Ovary (tissue), 3 donors: Measurements from ENCODE around the gene CCDC144A.
"Not testable (repeated sequence)": the region's sequence is repeated elsewhere in the genome, so short reads cannot be mapped to it uniquely, and the experiment has no call there.

Source experiments
- POLR2A ChIP-seq: fragments of 450-650 bp; IDR thresholded peaks from one replicate; pipeline ENCODE4 v1.6.1; 2017; ENCODE audit warnings: antibody characterized with exemption, mild to moderate bottlenecking, moderate library complexity
- TF ChIP-seq, protein P1 (sequence below), 3 donors: fragments of 450-650 bp in 2 of 3; fragments of 200-600 bp in 1 of 3; IDR thresholded peaks; one replicate each; pipeline versions ENCODE4 v1.5.1 to v1.8.0; 2016 to 2022; ENCODE audit warnings: antibody characterized with exemption in 3 of 3, mild to moderate bottlenecking in 1 of 3
- donor health status: DM: no; HTN: no; CAD: no.

- TF ChIP-seq POLR2A: not testable (repeated sequence)
- TF ChIP-seq, protein P1, sequence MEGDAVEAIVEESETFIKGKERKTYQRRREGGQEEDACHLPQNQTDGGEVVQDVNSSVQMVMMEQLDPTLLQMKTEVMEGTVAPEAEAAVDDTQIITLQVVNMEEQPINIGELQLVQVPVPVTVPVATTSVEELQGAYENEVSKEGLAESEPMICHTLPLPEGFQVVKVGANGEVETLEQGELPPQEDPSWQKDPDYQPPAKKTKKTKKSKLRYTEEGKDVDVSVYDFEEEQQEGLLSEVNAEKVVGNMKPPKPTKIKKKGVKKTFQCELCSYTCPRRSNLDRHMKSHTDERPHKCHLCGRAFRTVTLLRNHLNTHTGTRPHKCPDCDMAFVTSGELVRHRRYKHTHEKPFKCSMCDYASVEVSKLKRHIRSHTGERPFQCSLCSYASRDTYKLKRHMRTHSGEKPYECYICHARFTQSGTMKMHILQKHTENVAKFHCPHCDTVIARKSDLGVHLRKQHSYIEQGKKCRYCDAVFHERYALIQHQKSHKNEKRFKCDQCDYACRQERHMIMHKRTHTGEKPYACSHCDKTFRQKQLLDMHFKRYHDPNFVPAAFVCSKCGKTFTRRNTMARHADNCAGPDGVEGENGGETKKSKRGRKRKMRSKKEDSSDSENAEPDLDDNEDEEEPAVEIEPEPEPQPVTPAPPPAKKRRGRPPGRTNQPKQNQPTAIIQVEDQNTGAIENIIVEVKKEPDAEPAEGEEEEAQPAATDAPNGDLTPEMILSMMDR (IDR thresholded peaks at IDR 0.05): not testable (repeated sequence)
Observed at GRCh38 chr17:16666553-16666906, 23.5 kb upstream of the CCDC144A start.
